ENCODE results near the gene BRI3. TPM values are rescaled to one million over a fixed set of nuclear protein-coding genes. Genes with fewer than 3 reads are reported as not detected.

The BRI3 gene
- total and polyA plus RNA-seq, 9 of the 15 experiments (the other 6 are each of a cell fraction or from before 2014, with no cell fraction given) = 4.3 to 57.4 (median 18.6) TPM

DNA sequence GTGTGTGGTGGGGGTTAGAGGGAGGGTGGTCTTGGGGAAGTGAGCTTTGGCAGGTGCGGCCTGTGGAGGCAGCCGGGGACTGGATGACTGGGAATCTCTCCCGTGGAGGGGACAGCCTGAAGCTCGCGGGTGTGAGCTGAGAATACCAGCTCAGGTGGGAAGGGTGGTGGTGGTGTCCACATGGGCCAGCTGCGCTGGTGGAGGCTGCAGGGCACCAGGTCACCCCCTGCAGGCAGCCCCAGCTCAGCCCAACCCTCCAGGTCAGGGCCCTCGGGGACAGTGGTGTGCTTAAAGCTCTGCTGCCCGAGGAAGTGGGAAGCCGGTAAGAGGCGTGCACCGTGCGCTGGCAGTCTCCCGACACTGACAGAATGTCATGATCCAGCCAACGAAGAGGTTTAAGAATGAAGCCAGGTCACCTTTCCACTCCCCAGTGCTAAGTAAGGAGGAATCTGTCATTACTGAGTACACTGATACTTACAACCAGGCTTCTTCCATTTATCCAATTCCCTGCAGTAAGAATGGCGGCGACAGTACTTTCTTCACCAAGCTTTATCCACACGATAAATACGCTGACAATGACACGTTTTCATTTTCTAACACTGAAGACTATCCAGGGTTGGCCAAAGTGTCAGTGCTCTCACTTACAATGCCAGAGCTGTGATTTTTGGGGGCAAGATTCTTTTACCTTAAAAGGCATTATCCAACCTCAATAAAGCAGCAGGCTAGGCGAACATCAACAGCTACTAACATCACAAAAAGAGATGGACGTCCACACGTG is 20.4 kb downstream of the BRI3 start:
- FAIRE-seq (no peak), DNase-seq (ENCODE audit: extremely low read depth in 1 of 4, low spot score in 3 of 4) (no peak), ATAC-seq (no peak)
- in situ Hi-C loops (cut with MboI) = loop anchor here (5.0 kb wide), 1 partner anchor 105 kb away; no protein-coding TSS in a partner anchor
- no peaks in the 10 kb centered on the region for H3K9me1 ChIP-seq (ENCODE audit: control insufficient read depth, insufficient read depth, low read length)
- H3K9me3 ChIP-seq (replicated peaks; ENCODE audit: control insufficient read depth, insufficient read depth, low read depth, low read length) = no peaks in the 10 kb centered on the region
- no peak overlapping the region for H3K27ac ChIP-seq (ENCODE audit: extremely low read depth, low read depth, low read length)
- no peak overlapping the region for H3K4me3 ChIP-seq
- CTCF ChIA-PET (ENCODE audit: low intra/inter-chr PET ratio) = no interaction called here
- WGBS (ENCODE audit: insufficient coverage, low coverage, missing lambda C conversion rate) = 46% methylated on average over 21 of the region's 22 CpGs
- no peak overlapping the region for H3K9ac ChIP-seq (ENCODE audit: insufficient read depth in 1 of 2, low read depth in 2 of 2, low read length in 2 of 2)
- BruUV-seq (replicated peaks) = no TSS peak
- intact Hi-C loops (cut with micrococcal nuclease) = no loop called here
- H3K4me1 ChIP-seq (replicated peaks in 1 of 2; ENCODE audit: control insufficient read depth in 2 of 2, insufficient read depth in 2 of 2, low read length in 2 of 2) = peaks cover 0 to 28% of the 10 kb centered on the region in 2 experiments; a peak in 3 of 5 replicates
- peaks cover 27% of the 10 kb centered on the region for H3K36me3 ChIP-seq (ENCODE audit: control insufficient read depth, insufficient read depth, low read length)
- peaks cover 5% of the 10 kb centered on the region for H4K20me1 ChIP-seq (replicated peaks; ENCODE audit: control insufficient read depth, insufficient read depth, low read length)
- peaks cover 3 to 34% of the 10 kb centered on the region in 2 experiments; a peak in 3 of 5 replicates for H3K27me3 ChIP-seq (ENCODE audit: control insufficient read depth in 2 of 2, insufficient read depth in 2 of 2, low read length in 2 of 2)
- no peak overlapping the region for H3K4me2 ChIP-seq (ENCODE audit: insufficient read depth, low read length)
- TF ChIP-seq, protein P1, sequence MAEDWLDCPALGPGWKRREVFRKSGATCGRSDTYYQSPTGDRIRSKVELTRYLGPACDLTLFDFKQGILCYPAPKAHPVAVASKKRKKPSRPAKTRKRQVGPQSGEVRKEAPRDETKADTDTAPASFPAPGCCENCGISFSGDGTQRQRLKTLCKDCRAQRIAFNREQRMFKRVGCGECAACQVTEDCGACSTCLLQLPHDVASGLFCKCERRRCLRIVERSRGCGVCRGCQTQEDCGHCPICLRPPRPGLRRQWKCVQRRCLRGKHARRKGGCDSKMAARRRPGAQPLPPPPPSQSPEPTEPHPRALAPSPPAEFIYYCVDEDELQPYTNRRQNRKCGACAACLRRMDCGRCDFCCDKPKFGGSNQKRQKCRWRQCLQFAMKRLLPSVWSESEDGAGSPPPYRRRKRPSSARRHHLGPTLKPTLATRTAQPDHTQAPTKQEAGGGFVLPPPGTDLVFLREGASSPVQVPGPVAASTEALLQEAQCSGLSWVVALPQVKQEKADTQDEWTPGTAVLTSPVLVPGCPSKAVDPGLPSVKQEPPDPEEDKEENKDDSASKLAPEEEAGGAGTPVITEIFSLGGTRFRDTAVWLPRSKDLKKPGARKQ (CRISPR knock-in tag; IDR thresholded peaks at IDR 0.05) = no peak
- TF ChIP-seq ZNF134 (CRISPR knock-in tag; conservative IDR thresholded peaks at IDR 0.05) (no peak), ZNF316 (IDR thresholded peaks at IDR 0.05) (peak; percentile 26; the same call in 1 of the 2 replicates), BRD9 (IDR thresholded peaks at IDR 0.05; ENCODE audit: low read depth, partially characterized antibody) (no peak), ZNF75A (CRISPR knock-in tag; IDR thresholded peaks at IDR 0.05) (no peak), CBX5 (IDR thresholded peaks at IDR 0.05; ENCODE audit: borderline replicate concordance, low read depth) (no peak)
- TF ChIP-seq, protein P2, sequence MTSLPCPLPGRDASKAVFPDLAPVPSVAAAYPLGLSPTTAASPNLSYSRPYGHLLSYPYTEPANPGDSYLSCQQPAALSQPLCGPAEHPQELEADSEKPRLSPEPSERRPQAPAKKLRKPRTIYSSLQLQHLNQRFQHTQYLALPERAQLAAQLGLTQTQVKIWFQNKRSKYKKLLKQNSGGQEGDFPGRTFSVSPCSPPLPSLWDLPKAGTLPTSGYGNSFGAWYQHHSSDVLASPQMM (CRISPR knock-in tag; IDR thresholded peaks at IDR 0.05) = no peak
- no peak overlapping the region for H2AFZ ChIP-seq (ENCODE audit: low read depth, low read length)
- POLR2A ChIA-PET = interaction anchor here (1.1 to 1.8 kb wide), 4 partner anchors 10 to 24 kb away, joined by 3 to 4 read pairs (median 4); no protein-coding TSS in a partner anchor
- H3K79me2 ChIP-seq (ENCODE audit: control insufficient read depth, insufficient read depth, low read length) = no peaks in the 10 kb centered on the region
